ENCODE measurements around the gene SEMA6B.

The SEMA6B gene

GRCh38 chr19:4588291-4588761, 28.8 kb upstream of the SEMA6B start:
- no peak for DNase-seq

- DNase-seq = no peak
Measured at GRCh38 chr19:4587527-4587926, 28.0 kb upstream of the SEMA6B start.

DNA sequence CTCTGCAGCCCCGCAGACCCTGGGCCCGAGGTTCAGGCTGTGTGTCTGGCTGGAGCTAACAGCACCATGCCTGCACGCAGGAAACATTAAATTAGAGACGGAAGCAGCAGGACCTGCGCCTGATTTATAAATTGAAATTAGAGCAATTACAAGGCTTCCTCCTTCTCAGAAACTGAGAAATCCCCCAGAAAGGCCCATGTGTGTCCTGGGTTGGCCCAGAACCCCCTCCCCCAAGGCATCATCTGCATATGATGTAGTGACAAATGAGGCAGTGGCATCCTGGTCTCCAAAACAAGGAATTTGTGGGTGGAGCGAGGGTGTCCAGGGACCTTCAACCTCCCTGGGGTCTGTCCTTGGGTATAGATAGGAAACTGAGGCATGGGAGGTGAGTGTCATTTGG, 27.2 kb upstream of the SEMA6B start:
- no peak for DNase-seq

DNA sequence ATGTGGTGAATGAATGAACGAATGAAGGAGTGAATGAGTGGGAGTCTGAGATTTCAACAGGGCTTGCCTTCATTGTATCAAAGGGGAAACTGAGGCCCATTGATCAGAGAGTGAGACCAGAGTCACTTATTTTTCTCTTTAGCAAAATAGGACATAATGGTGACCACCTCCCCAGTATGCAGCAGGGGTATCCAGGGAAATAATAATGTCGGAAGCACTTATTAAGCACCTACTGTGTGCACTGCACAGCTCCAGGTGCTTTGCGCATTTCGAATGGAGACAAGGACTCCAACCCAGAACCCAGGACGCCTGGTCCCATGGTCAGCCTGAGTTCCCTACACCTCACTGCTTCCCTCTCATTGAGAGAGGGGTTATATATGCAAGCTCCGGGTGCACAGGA, 26.8 kb upstream of the SEMA6B start:
- DNase-seq = no peak

DNA sequence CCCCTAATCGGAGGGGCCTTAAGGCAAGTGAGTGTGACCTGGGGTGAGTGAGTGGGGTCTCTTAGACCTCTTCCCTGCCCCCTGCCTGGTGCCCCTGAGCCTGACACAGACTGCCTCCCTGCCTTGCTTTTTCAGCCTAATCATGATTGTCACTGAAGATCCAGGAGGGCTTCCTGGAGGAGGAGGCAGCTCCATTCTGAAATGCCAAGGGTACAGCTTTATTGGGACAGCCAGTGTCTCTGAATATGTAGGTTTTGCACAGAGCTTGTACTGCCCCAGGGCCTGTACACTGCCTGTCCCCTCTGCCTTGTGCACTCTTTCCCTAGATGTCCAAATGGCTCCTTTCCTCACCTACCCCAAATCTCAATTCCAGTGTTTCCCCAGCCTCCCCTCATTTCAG, 26.1 kb upstream of the SEMA6B start:
- no peak for DNase-seq

DNA sequence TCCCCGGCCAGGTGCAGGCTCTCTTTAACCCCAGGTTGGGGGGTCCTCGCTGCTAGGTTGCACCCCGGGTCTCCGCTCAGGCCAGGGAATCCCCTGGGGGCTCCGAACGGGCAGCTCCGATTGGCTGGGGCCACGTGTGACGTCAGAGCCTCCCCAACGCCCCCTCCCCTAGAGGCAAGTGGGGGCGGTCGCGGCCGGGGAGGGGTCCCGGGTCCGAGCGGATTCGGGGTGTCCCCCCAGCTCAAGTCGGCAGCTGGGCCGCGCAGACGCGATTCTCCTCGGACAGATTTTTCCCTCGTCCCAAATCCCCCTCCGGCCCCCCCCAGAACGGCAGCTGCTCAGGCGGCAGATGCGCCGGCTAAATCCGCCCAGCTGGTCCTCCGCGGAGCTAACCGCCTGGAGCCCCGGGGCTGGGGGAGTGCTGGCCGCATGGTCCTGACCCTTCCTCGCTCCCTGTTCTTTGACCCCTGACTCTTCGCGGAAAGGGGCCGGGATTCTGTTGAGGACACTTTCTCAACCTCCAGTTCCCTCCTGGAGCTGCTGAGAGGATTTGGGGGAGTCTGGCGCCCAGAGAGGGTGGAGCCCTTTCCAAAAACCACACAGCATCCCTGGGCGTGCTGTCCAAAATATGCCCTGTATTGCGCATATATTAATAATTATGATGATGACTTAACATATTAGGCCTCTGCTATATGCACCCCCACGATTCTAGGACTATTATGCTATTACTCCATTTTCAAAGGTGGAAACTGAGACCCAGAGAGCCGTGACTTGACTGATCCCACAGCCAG, 25.4 kb upstream of the SEMA6B start:
- no peak for DNase-seq

- DNase-seq = no peak
Measured at GRCh38 chr19:4583961-4584669, 24.6 kb upstream of the SEMA6B start.

DNA sequence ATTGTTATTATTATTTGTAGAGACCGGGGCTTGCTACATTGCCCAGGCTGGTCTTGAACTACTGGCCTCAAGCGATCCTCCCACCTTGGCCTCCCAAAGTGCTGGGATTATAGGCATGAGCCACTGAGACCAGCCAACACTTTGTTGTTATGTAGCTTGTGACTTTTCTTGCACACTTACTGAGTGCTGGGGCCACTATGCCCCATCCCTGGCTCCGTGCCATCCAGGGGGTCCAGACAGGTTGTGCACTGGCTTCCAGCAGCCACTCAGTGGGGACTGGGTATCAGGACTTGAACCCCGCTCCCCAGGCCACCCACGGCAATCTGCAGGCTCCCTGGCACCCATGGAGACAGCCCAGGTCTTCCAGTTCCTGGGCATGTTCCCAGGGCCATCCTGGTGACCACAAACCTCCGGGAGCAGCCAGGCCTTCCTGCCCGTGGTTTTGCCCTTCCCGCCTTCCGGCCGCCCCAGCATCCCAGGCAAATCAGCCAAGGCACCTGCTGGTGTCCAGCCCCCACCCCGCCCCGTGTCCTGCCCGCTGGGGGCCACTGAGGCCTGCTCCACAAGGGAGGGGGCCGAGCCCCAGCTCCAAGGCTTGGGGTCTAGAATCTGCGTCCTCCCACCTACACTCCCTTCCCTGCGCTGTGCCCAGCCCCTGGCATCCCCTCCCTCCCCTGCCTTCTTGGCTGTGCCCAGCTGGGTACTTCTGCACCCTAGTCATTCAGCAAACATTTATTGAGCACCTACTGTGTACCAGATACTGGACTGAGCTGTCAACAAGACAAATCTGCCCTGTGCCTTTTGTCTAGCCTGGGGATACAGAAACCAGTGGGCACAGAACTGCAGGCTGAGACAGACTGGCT, 23.7 kb upstream of the SEMA6B start:
- DNase-seq = no peak

DNA sequence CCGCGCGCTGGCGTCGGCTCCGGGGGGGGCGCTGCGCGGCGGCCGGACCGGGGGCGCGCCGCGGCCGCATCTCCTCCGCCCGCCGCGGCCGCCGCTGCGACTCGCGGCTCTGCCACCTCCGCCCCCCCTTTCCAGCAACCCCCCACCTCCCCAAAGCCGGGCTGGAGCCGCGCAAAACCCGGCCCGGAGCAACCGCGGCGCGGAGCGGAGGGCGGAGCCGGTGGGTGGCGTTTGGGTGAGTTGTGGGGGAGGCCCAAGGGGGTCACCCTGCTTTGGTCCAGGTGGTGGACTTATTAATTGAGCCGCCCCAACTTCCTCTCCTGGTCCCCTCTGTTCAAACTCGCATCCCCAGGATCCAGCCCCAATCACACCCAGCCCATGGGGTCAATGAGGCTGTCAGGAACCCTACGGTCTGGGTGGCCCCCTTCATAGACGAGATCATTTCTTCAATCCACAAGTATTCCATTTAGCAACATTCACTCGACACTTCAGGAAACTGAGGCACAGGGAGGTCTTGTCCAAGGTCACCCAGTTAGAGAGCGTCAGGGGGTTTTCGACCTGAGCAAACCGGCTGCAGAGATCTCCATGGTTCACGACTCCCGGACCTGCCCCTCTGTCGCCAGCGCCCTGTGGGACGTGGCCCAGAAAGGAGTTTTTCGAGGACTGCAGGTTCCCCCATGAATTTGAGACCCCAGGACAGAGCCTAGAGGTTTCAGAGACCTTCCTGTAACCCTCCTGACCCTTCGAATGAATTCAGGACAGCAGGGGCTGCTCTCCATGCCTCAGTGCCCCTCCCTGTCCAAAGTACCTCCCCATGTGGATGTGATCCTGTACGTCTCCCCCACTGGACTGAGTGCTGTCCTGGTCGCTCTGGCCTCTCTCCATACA, 22.4 kb upstream of the SEMA6B start:
- no peak for DNase-seq

GRCh38 chr19:4580961-4581665, 21.6 kb upstream of the SEMA6B start:
- no peak for DNase-seq

DNA sequence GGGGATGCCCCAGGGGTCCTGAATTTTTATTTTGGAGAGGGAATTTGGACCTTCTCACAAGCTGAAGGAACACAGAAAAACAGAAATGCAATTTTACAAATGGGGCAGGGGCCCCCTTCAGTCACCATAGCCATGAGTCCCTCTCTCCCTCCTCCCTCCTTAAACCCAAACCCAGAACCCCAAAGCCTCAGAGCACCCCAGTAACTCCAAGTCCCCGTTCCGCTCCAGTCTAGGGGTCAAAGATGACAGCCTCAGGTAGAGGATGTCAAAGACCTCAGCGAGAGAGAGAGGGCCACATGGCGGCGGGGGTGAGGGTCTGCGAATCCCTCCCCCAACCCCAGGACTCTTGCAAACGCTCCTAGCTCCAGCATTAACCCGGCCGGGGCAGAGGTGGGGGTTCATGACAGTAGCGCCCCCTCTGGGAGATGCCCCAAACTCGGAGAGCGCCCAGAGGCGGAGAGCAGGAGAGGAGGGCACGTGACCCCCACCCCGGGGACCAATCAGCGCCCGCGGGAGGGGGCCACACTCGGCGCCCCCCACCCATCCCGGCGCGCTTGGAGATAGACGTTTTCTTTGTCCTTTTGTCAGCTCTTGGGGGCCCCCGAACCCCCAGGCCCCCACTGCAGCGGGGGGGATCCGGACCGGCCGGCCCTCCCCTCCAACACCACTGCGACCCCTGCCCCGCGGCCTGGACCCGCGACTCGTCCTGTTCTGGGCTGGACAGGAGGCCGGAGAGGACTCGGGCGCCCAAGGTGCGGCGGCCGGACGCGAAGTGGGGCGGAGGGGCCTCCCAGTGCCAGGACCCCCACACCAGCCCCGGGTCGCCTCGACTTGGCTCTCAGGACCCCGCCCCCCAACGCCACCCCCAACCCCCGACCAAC, 20.8 kb upstream of the SEMA6B start:
- no peak for DNase-seq

DNA sequence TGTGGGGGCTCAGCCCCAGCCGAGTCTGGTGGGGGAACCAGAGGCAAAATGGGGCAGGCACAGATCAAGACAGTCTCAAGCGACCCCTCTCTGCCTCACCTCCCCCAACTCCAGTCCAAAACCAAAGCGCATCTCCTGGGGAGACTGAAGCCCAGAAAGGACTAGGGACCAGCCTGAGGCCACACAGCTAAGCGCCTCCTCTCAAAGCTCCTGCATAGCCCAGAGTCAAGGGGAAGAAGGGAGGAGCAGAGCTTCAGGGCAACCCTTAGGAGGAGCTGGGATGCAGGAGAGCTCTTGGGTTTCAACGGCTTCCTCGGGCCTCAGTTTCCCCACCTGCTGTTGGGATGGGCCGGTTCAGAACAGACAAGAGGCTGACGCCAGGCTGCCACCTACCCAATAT, 19.9 kb upstream of the SEMA6B start:
- DNase-seq = no peak

- DNase-seq = no peak
Measured at GRCh38 chr19:4578552-4579248, 19.2 kb upstream of the SEMA6B start.

DNA sequence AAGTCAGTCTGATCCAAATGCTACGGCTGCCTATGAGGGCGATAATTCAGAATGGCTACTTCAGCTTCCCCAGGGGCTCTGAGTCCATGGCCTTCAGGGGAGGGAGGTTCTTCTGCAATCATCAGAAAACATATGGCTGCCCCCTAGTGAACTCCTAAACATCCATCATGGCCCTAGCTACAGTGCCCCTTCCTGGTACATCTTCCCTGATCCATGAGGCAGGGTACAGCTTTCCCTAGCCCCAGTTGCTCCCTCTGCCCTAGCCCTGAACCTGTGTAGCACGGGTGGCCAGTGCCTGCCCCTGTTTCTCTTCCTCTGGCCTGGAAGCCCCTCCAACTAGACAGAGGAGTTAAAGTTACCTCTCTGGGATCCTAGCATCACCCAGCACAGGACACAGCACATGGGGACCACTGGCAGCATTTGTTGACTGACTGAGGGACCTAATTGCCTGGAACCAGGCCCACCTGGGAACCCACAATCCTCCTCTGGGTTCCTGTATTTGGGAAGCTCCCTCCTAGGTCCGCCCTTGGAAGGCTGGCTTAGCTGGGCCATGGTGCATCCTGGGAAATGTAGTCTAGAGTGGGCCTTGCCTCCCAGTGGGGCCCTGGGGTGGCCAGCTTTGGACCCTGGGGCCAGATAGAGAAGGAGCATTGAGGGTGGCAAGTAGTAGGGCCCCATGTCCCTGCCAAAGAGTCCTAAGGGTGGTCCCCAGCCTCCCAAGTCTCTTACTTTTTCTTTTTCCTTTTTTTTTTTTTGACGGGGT, 17.7 kb upstream of the SEMA6B start:
- no peak for DNase-seq

GRCh38 chr19:4576016-4576933, 16.8 kb upstream of the SEMA6B start:
- DNase-seq = no peak

GRCh38 chr19:4575267-4576015, 16.0 kb upstream of the SEMA6B start:
- DNase-seq = no peak

- no peak for DNase-seq
Measured at GRCh38 chr19:4573682-4574081, 14.2 kb upstream of the SEMA6B start.

All from hippocampal formation (tissue), 2 donors.